Measurements from ENCODE around the gene ESYT1. TPM values are rescaled to one million over a fixed set of nuclear protein-coding genes. Genes with fewer than 3 reads are reported as not detected.
A peak's percentile ranks its signal among the peaks of the same experiment; 100 is the strongest.

The ESYT1 gene, protein sequence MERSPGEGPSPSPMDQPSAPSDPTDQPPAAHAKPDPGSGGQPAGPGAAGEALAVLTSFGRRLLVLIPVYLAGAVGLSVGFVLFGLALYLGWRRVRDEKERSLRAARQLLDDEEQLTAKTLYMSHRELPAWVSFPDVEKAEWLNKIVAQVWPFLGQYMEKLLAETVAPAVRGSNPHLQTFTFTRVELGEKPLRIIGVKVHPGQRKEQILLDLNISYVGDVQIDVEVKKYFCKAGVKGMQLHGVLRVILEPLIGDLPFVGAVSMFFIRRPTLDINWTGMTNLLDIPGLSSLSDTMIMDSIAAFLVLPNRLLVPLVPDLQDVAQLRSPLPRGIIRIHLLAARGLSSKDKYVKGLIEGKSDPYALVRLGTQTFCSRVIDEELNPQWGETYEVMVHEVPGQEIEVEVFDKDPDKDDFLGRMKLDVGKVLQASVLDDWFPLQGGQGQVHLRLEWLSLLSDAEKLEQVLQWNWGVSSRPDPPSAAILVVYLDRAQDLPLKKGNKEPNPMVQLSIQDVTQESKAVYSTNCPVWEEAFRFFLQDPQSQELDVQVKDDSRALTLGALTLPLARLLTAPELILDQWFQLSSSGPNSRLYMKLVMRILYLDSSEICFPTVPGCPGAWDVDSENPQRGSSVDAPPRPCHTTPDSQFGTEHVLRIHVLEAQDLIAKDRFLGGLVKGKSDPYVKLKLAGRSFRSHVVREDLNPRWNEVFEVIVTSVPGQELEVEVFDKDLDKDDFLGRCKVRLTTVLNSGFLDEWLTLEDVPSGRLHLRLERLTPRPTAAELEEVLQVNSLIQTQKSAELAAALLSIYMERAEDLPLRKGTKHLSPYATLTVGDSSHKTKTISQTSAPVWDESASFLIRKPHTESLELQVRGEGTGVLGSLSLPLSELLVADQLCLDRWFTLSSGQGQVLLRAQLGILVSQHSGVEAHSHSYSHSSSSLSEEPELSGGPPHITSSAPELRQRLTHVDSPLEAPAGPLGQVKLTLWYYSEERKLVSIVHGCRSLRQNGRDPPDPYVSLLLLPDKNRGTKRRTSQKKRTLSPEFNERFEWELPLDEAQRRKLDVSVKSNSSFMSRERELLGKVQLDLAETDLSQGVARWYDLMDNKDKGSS
- 63.4 TPM for polyA plus RNA-seq (2013, experiment 1 of 2)
- 57.8 TPM for polyA plus RNA-seq (2013, experiment 2 of 2)

- H3K27me3 ChIP-seq (ENCODE audit: control insufficient read depth in 1 of 2, insufficient read depth in 1 of 2, low read length in 2 of 2) = no peaks in the 10 kb centered on the region
- no peak within 1 kb of the TSS for H2BK120ac ChIP-seq (ENCODE audit: low read depth, low read length)
- no peaks in the 10 kb centered on the region for H3K9me3 ChIP-seq (ENCODE audit: control insufficient read depth, low read length)
- H3K36me3 ChIP-seq (ENCODE audit: control insufficient read depth in 1 of 2, insufficient read depth in 2 of 2, low read depth in 1 of 2, low read length in 2 of 2) = peaks cover 28 to 36% of the 10 kb centered on the region in 2 experiments
- no peak within 1 kb of the TSS for H2BK5ac ChIP-seq (ENCODE audit: low read depth, low read length, poor library complexity, severe bottlenecking)
- peak within 1 kb of the TSS; percentile 96 for H2BK15ac ChIP-seq (ENCODE audit: low read depth, poor library complexity, severe bottlenecking)
- H3K4ac ChIP-seq (ENCODE audit: low read depth in 1 of 2, low read length in 2 of 2) = peak within 1 kb of the TSS; percentile 80 to 86
- H3K79me1 ChIP-seq (replicated peaks; ENCODE audit: low read length, poor library complexity, severe bottlenecking) = peaks cover 32% of the 10 kb centered on the region
- H2BK12ac ChIP-seq (ENCODE audit: low read length in 2 of 2) = peak within 1 kb of the TSS in 1 of 2 experiments; percentile 60
- peak within 1 kb of the TSS; percentile 46 for H2AFZ ChIP-seq (ENCODE audit: low read depth, low read length)
- under 1% methylated on average over 46 of the region's 49 CpGs for WGBS
- peak; percentile 100 for DNase-seq
- H3K14ac ChIP-seq (ENCODE audit: low read length in 2 of 2) = peak within 1 kb of the TSS in 1 of 2 experiments; percentile 88
- no peak within 1 kb of the TSS for H4K8ac ChIP-seq (ENCODE audit: low read length)
- peaks cover 9% of the 10 kb centered on the region for H3K4me1 ChIP-seq (ENCODE audit: control insufficient read depth, insufficient read depth, low read depth, low read length)
- peak within 1 kb of the TSS; percentile 83 to 96 for H3K4me3 ChIP-seq (ENCODE audit: insufficient read depth in 1 of 2, low read depth in 1 of 2, low read length in 2 of 2)
- H3K4me2 ChIP-seq (ENCODE audit: low read length, poor library complexity, severe bottlenecking) = peak within 1 kb of the TSS; percentile 87
- H3K23ac ChIP-seq (ENCODE audit: low read length in 2 of 2) = peak within 1 kb of the TSS in 1 of 2 experiments; percentile 59
- H2AK5ac ChIP-seq (ENCODE audit: low read length, severe bottlenecking) = no peak within 1 kb of the TSS
- H4K91ac ChIP-seq (ENCODE audit: low read length) = peak within 1 kb of the TSS; percentile 23
- H3K18ac ChIP-seq (ENCODE audit: low read depth in 1 of 2, low read length in 2 of 2) = peak within 1 kb of the TSS; percentile 82 to 90
- H3K9ac ChIP-seq (ENCODE audit: low read length) = peak within 1 kb of the TSS; percentile 93
- peak within 1 kb of the TSS; percentile 50 for H3K27ac ChIP-seq (ENCODE audit: low read length, poor library complexity, severe bottlenecking)
Measured at GRCh38 chr12:56127888-56128669, at the start of gene ESYT1. TSS of gene ESYT1 (plus strand) at chr12:56128267. CDS start at chr12:56128320, 53 bp downstream.

DNA sequence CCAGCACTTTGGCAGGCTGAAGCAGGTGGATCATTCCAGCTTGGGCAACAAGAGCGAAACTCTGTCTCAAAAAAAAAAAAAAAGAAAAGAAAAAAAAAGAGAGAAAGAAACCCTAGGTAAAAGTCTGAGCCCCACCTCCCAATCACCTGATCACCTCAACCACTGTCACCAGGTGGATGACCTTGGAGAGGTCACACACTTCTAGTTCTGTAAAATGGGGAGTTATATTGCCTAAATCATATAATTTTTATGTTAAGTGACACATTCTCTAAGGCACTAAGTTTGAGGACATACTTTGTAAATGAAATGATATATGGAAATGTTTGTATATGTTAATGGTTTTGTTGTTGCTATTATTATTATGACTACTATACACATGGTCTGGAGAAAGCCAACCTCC lies 49.6 kb upstream of the ESYT1 start:
- no peak overlapping the region for H2AFZ ChIP-seq (ENCODE audit: low read depth, low read length)
- H3K4me2 ChIP-seq (ENCODE audit: low read length, poor library complexity, severe bottlenecking) = no peak overlapping the region
- no peak overlapping the region for H2BK5ac ChIP-seq (ENCODE audit: low read depth, low read length, poor library complexity, severe bottlenecking)
- peak overlapping the region; percentile 79 for H3K9ac ChIP-seq (ENCODE audit: low read length)
- no peaks in the 10 kb centered on the region for H3K79me1 ChIP-seq (replicated peaks; ENCODE audit: low read length, poor library complexity, severe bottlenecking)
- no peak overlapping the region for H3K23ac ChIP-seq (ENCODE audit: low read length in 2 of 2)
- H4K91ac ChIP-seq (ENCODE audit: low read length) = no peak overlapping the region
- DNase-seq = no peak
- no peak overlapping the region for H2BK12ac ChIP-seq (ENCODE audit: low read length in 2 of 2)
- H4K8ac ChIP-seq (ENCODE audit: low read length) = no peak overlapping the region
- WGBS = no CpG with 5 or more reads among the region's 1 CpG
- no peaks in the 10 kb centered on the region for H3K9me3 ChIP-seq (ENCODE audit: control insufficient read depth, low read length)
- H3K36me3 ChIP-seq (ENCODE audit: control insufficient read depth in 1 of 2, insufficient read depth in 2 of 2, low read depth in 1 of 2, low read length in 2 of 2) = no peaks in the 10 kb centered on the region
- H2AK5ac ChIP-seq (ENCODE audit: low read length, severe bottlenecking) = no peak overlapping the region
- H3K14ac ChIP-seq (ENCODE audit: low read length in 2 of 2) = no peak overlapping the region
- no peak overlapping the region for H3K18ac ChIP-seq (ENCODE audit: low read depth in 1 of 2, low read length in 2 of 2)
- H2BK15ac ChIP-seq (ENCODE audit: low read depth, poor library complexity, severe bottlenecking) = no peak overlapping the region
- peaks cover 23 to 32% of the 10 kb centered on the region in 2 experiments for H3K27me3 ChIP-seq (ENCODE audit: control insufficient read depth in 1 of 2, insufficient read depth in 1 of 2, low read length in 2 of 2)
- H2BK120ac ChIP-seq (ENCODE audit: low read depth, low read length) = no peak overlapping the region
- H3K4me3 ChIP-seq (ENCODE audit: insufficient read depth in 1 of 2, low read depth in 1 of 2, low read length in 2 of 2) = no peak overlapping the region
- peaks cover 18% of the 10 kb centered on the region for H3K4me1 ChIP-seq (ENCODE audit: control insufficient read depth, insufficient read depth, low read depth, low read length)
- H3K4ac ChIP-seq (ENCODE audit: low read depth in 1 of 2, low read length in 2 of 2) = no peak overlapping the region
- peak overlapping the region; percentile 6 for H3K27ac ChIP-seq (ENCODE audit: low read length, poor library complexity, severe bottlenecking)

DNA sequence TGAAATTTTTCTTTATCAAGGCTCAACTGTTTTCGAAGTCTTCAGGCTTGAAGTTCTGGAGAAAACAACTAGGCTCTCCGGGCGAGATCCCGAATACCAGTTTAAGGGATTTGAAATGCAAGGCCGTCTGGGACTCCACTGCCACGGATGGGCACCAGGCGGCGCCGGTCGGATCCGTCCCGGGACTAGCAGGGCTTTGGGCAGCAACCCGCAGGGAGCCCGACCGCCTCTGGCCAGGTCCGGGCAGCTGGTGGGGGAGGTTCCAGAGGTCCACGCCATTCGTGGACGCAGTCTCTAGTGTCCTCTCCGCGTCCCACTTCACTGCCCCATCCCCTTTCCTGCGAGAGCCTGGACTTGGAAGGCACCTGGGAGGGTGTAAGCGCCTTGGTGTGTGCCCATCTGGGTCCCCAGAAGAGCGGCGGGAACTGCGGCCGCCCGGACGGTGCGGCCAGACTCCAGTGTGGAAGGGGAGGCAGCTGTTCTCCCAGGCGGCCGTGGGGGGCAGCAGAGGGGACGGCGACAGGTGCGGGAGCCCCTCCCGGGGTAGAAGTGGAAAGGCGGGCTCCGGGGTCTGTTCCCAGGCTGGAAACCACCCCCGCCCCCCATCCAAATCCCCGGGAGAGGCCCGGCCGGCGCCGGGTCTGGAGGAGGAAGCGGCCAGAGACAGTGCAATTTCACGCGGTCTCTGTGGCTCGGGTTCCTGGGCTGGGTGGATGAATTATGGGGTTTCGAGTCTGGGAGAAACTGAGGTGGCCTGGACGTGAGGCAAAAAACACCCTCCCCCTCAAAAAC lies 48.9 kb upstream of the ESYT1 start:
- H2BK5ac ChIP-seq (ENCODE audit: low read depth, low read length, poor library complexity, severe bottlenecking) = no peak overlapping the region
- H3K4me1 ChIP-seq (ENCODE audit: control insufficient read depth, insufficient read depth, low read depth, low read length) = peaks cover 18% of the 10 kb centered on the region
- H2AFZ ChIP-seq (ENCODE audit: low read depth, low read length) = peak overlapping the region; percentile 83
- H4K8ac ChIP-seq (ENCODE audit: low read length) = peak overlapping the region; percentile 46
- 2% methylated on average over 28 of the region's 50 CpGs for WGBS
- H3K4ac ChIP-seq (ENCODE audit: low read depth in 1 of 2, low read length in 2 of 2) = no peak overlapping the region
- no peak overlapping the region for H2BK15ac ChIP-seq (ENCODE audit: low read depth, poor library complexity, severe bottlenecking)
- H3K14ac ChIP-seq (ENCODE audit: low read length in 2 of 2) = no peak overlapping the region
- no peak overlapping the region for H4K91ac ChIP-seq (ENCODE audit: low read length)
- H2AK5ac ChIP-seq (ENCODE audit: low read length, severe bottlenecking) = no peak overlapping the region
- H3K18ac ChIP-seq (ENCODE audit: low read depth in 1 of 2, low read length in 2 of 2) = peak overlapping the region in 1 of 2 experiments; percentile 44
- H3K4me3 ChIP-seq (ENCODE audit: insufficient read depth in 1 of 2, low read depth in 1 of 2, low read length in 2 of 2) = peak overlapping the region; percentile 62 to 85
- peak overlapping the region; percentile 79 for H3K9ac ChIP-seq (ENCODE audit: low read length)
- H2BK12ac ChIP-seq (ENCODE audit: low read length in 2 of 2) = no peak overlapping the region
- H3K79me1 ChIP-seq (replicated peaks; ENCODE audit: low read length, poor library complexity, severe bottlenecking) = no peaks in the 10 kb centered on the region
- DNase-seq = peak; percentile 89
- H2BK120ac ChIP-seq (ENCODE audit: low read depth, low read length) = no peak overlapping the region
- peak overlapping the region; percentile 96 for H3K4me2 ChIP-seq (ENCODE audit: low read length, poor library complexity, severe bottlenecking)
- H3K27me3 ChIP-seq (ENCODE audit: control insufficient read depth in 1 of 2, insufficient read depth in 1 of 2, low read length in 2 of 2) = peaks cover 29 to 37% of the 10 kb centered on the region in 2 experiments
- no peak overlapping the region for H3K23ac ChIP-seq (ENCODE audit: low read length in 2 of 2)
- no peaks in the 10 kb centered on the region for H3K36me3 ChIP-seq (ENCODE audit: control insufficient read depth in 1 of 2, insufficient read depth in 2 of 2, low read depth in 1 of 2, low read length in 2 of 2)
- peak overlapping the region; percentile 73 for H3K27ac ChIP-seq (ENCODE audit: low read length, poor library complexity, severe bottlenecking)
- no peaks in the 10 kb centered on the region for H3K9me3 ChIP-seq (ENCODE audit: control insufficient read depth, low read length)
